ENCODE data around the gene UBE2J2.

GRCh38 chr1:1318777-1319645 is 45.4 kb upstream of the UBE2J2 start:
- no peak for TF ChIP-seq CTCF (IDR thresholded peaks at IDR 0.05; ENCODE audit: extremely low read depth in 1 of 2, insufficient read depth in 1 of 2, low read depth in 1 of 2, low read length in 2 of 2)
- TF ChIP-seq, protein P1, sequence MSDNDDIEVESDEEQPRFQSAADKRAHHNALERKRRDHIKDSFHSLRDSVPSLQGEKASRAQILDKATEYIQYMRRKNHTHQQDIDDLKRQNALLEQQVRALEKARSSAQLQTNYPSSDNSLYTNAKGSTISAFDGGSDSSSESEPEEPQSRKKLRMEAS (IDR thresholded peaks at IDR 0.05; ENCODE audit: insufficient read depth, insufficient read length), result no peak
- no peak for TF ChIP-seq POLR2A (IDR thresholded peaks at IDR 0.05; ENCODE audit: low read depth, low read length)
- no peak for TF ChIP-seq JUN (IDR thresholded peaks at IDR 0.05; ENCODE audit: borderline replicate concordance, insufficient read depth, insufficient read length, low read depth)
- TF ChIP-seq EZH2 (IDR thresholded peaks at IDR 0.05; ENCODE audit: borderline replicate concordance, low read depth, low read length, severe bottlenecking), result no peak
- no peak for TF ChIP-seq POLR2AphosphoS5 (IDR thresholded peaks at IDR 0.05; ENCODE audit: insufficient read depth, low read depth, low read length)
- TF ChIP-seq GATA2 (IDR thresholded peaks at IDR 0.05; ENCODE audit: insufficient read depth, insufficient read length, low read depth, low read length), result no peak
- no peak for TF ChIP-seq MYC (IDR thresholded peaks at IDR 0.05; ENCODE audit: low read depth, low read length)
- TF ChIP-seq FOS (IDR thresholded peaks at IDR 0.05; ENCODE audit: borderline replicate concordance, insufficient read depth, low read length), result no peak
